Activated CD8-positive, alpha-beta memory T cell treated with anti-CD3 and anti-CD28 coated beads, Interleukin-2, amount 10 ng/mL, durations not matched to agents 7 days and 5 days (primary cell): Measurements from ENCODE around the gene GAREM1. TPM values are rescaled to one million over a fixed set of nuclear protein-coding genes. Genes with fewer than 3 reads are reported as not detected.

Experiments
- ATAC-seq: fragments of 150-1000 bp; cut with Tn5 transposase; one replicate; pipeline ENCODE4 v1.10.0; 2021; ENCODE audit warnings: moderate library complexity
- CTCF ChIA-PET: fragments of 350-600 bp; sonication (Branson Sonifier 250); formaldehyde crosslinking; loops from one replicate; lab custom pipeline; 2021; ENCODE audit warnings: antibody characterized with exemption; lab: Charles Lee
- DNase-seq: peaks from one replicate; pipeline ENCODE4 v3.0.0-alpha.2; 2020
- H3K27ac Mint-ChIP-seq: one replicate; pipeline ENCODE4 v1.8.0; 2021; ENCODE audit warnings: mild to moderate bottlenecking, mixed read lengths
- H3K27me3 Mint-ChIP-seq: one replicate; pipeline ENCODE4 v1.8.0; 2021; ENCODE audit warnings: mixed read lengths
- H3K36me3 Mint-ChIP-seq: one replicate; pipeline ENCODE4 v1.8.0; 2021; ENCODE audit warnings: mild to moderate bottlenecking, mixed read lengths
- H3K4me1 Mint-ChIP-seq: one replicate; pipeline ENCODE4 v1.8.0; 2021; ENCODE audit warnings: mixed read lengths
- H3K4me3 Mint-ChIP-seq: one replicate; pipeline ENCODE4 v1.8.0; 2021; ENCODE audit warnings: mild to moderate bottlenecking, moderate library complexity, mixed read lengths
- H3K9me3 Mint-ChIP-seq: one replicate; pipeline ENCODE4 v1.8.0; 2022; ENCODE audit warnings: low read depth, mixed read lengths
- total RNA-seq, 2 experiments: library from RNA; stranded (reverse); gene quantifications; one replicate each; pipeline ENCODE4 v1.2.3, GENCODE V29; 2021

Gene GAREM1
- total RNA-seq, 2 experiments from 2014 or later = not detected

DNA sequence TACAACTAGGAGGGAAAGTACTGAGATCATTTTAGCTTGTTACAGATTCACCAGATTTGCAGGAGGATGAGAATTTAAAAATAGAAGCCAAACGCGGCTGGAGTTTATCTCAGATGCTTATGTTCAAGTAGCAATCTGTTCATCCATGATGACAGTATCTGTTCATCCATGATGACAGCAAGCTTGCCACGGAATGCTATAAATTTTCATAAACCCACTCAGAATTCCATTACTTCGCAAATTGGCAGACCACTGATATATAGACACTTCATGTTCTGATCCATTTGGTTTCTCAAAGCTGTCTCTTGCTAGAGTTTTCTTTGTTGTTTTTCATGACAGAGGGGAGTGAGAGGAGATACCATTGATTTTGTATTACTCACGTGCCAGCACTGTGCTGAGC lies 84.2 kb downstream of the GAREM1 start:
- peaks cover 34% of the 10 kb centered on the region for H3K27me3 Mint-ChIP-seq
- no peak overlapping the region for H3K4me3 Mint-ChIP-seq
- no peaks in the 10 kb centered on the region for H3K36me3 Mint-ChIP-seq
- DNase-seq = no peak
- ATAC-seq = no peak
- CTCF ChIA-PET = no interaction called here
- H3K27ac Mint-ChIP-seq = no peak overlapping the region
- H3K4me1 Mint-ChIP-seq = no peaks in the 10 kb centered on the region
- H3K9me3 Mint-ChIP-seq = no peaks in the 10 kb centered on the region

DNA sequence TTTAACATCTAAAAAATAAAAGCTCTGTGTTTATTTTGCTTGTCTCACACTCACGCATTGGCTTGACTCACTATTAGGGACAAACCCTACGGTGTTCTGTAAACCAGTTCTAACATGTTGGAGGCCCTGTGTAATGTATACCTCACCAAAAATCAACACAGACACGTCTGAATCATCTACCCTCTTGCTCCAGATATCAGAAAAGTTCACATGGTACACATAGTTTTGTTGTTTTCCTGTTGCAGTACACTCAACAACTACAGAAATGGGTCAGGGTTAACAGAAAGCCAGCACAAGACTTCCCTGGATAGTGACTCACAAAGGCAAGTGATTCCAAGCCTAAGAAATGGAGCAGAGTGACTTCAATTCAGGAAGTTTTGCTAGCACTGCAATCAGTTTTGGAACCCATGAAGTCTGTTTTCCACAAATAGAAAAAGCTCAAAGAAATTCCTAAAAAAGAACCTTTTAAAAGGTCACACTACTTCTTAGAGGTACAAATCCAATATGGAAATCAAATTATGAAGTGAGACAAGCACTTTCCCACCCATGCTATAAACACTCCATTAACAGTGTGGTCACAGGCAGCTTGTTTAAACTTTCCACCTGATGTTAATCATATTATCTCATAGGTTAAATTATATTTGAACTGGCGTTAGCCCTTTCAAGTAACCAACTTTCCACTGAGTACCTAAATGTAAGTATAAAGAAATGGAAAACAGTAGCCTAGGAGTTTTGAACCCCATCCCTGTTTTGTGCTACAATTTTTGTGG lies 87.4 kb downstream of the GAREM1 start:
- H3K27ac Mint-ChIP-seq = no peak overlapping the region
- ATAC-seq (no peak), DNase-seq (no peak)
- no peaks in the 10 kb centered on the region for H3K9me3 Mint-ChIP-seq
- no peak overlapping the region for H3K4me3 Mint-ChIP-seq
- H3K27me3 Mint-ChIP-seq = peaks cover 22% of the 10 kb centered on the region
- no peaks in the 10 kb centered on the region for H3K4me1 Mint-ChIP-seq
- CTCF ChIA-PET = no interaction called here
- no peaks in the 10 kb centered on the region for H3K36me3 Mint-ChIP-seq

DNA sequence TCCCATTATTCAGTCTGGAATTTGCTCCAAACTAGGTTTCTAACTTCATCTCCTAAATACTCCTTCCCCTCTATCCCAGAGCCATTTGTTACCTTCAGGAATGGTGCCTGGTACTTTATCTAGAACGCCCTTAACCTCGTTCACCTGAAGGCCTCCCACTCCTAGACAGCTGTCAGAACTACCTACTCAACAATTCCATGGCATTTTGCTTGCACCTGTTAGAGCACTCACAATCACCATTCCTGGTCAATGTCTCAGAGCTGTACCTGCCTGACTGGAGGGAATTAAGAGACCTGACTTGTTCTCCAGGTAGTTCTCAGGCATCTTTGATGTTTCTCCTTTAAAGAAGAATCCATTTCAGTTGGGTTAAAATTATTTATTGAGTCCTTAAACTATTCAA lies 88.9 kb downstream of the GAREM1 start:
- CTCF ChIA-PET = no interaction called here
- no peak overlapping the region for H3K4me3 Mint-ChIP-seq
- H3K27ac Mint-ChIP-seq = no peak overlapping the region
- DNase-seq (no peak), ATAC-seq (no peak)
- no peaks in the 10 kb centered on the region for H3K4me1 Mint-ChIP-seq
- peaks cover 20% of the 10 kb centered on the region for H3K27me3 Mint-ChIP-seq
- no peaks in the 10 kb centered on the region for H3K9me3 Mint-ChIP-seq
- H3K36me3 Mint-ChIP-seq = no peaks in the 10 kb centered on the region

DNA sequence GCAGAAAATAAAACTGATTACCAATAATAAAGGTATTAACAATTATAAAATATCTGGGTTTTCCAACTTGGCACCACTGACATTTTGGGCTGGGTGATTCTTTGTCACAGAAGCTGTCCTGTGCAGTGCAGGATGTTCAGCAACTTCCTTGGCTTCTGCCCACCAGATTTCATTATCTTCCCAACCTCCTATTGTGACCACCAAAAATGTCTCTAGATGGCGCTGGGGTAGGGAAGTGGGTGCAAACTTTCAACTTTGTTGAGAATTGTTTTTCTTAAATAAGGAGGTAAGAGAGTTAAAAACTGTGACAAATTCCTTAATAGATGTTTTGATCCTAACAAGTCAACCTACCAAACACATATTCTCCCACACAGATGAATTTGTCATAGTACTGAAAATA lies 90.1 kb downstream of the GAREM1 start:
- ATAC-seq (no peak), DNase-seq (no peak)
- H3K27ac Mint-ChIP-seq = no peak overlapping the region
- no peaks in the 10 kb centered on the region for H3K36me3 Mint-ChIP-seq
- peaks cover 17% of the 10 kb centered on the region for H3K27me3 Mint-ChIP-seq
- no peaks in the 10 kb centered on the region for H3K9me3 Mint-ChIP-seq
- no peaks in the 10 kb centered on the region for H3K4me1 Mint-ChIP-seq
- CTCF ChIA-PET = interaction anchor here (0.6 kb wide), 1 partner anchor 824 kb away, joined by 3 read pairs; no protein-coding TSS in a partner anchor
- no peak overlapping the region for H3K4me3 Mint-ChIP-seq

DNA sequence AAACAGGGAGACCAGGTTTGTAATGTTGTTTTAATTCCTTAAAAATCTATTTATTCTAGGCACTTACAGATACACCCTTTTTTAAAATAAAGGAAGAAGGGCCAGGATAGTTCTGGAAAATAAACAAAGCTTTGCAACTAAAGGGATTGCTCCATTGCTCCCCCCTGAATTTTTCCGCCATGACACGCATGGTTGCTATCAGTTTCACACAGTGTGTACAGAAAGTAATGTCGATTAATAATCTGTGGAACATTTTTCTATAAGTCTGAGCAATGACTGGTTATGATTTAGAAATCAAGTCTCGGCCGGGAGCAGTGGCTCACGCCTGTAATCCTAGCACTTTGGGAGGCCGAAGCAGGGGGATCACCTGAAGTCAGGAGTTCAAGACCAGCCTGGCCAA lies 90.8 kb downstream of the GAREM1 start:
- CTCF ChIA-PET = interaction anchor here (0.6 kb wide), 1 partner anchor 824 kb away, joined by 3 read pairs; no protein-coding TSS in a partner anchor
- H3K36me3 Mint-ChIP-seq = no peaks in the 10 kb centered on the region
- H3K27me3 Mint-ChIP-seq = peaks cover 14% of the 10 kb centered on the region
- H3K4me1 Mint-ChIP-seq = no peaks in the 10 kb centered on the region
- DNase-seq (no peak), ATAC-seq (no peak)
- H3K27ac Mint-ChIP-seq = no peak overlapping the region
- no peak overlapping the region for H3K4me3 Mint-ChIP-seq
- no peaks in the 10 kb centered on the region for H3K9me3 Mint-ChIP-seq

DNA sequence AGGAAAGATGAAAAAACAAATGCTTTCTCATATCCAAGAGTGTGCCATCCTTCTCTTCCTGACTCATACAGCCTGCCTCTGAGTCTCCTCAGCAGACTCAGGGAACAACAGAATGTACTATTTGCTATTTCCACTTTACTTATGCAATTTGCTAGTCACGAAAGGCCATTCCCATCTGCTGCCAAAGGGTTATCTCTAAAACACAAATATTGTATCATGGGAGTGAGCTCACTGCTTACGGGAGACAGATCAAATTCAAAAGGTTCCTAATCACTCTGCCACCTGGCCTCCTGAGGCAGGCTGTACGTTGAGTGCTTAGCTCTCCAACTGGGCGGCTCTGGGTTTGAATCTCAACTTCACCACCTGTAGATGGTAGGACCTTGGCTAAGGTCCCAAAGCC lies 92.0 kb downstream of the GAREM1 start:
- Mint-ChIP-seq H3K4me3 (no peak overlapping the region), H3K4me1 (no peaks in the 10 kb centered on the region), H3K27ac (no peak overlapping the region), H3K27me3 (peaks cover 6% of the 10 kb centered on the region), H3K36me3 (no peaks in the 10 kb centered on the region), H3K9me3 (no peaks in the 10 kb centered on the region)
- CTCF ChIA-PET = no interaction called here
- ATAC-seq (no peak), DNase-seq (no peak)

DNA sequence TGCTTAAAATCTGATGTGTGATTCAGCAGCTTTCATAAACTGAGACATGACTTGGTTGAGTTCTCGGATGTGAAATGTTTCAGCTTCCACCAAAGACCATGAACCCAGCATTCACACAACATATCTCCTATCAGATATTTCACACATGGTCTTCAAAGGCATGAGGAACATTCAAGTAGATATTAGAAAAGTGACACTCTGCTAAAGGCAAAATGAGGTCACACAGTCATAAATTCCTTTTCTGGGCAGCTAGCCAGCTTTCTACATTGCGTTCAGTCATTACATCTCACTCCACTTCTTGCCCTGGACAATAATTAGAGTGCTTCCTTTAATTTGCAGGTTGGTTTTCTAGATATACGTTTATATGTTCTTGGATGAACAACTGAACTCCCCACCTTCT lies 96.7 kb downstream of the GAREM1 start:
- CTCF ChIA-PET = no interaction called here
- no peaks in the 10 kb centered on the region for H3K36me3 Mint-ChIP-seq
- no peaks in the 10 kb centered on the region for H3K27me3 Mint-ChIP-seq
- no peak overlapping the region for H3K27ac Mint-ChIP-seq
- DNase-seq = no peak
- no peaks in the 10 kb centered on the region for H3K4me1 Mint-ChIP-seq
- H3K9me3 Mint-ChIP-seq = no peaks in the 10 kb centered on the region
- no peak for ATAC-seq
- no peak overlapping the region for H3K4me3 Mint-ChIP-seq

DNA sequence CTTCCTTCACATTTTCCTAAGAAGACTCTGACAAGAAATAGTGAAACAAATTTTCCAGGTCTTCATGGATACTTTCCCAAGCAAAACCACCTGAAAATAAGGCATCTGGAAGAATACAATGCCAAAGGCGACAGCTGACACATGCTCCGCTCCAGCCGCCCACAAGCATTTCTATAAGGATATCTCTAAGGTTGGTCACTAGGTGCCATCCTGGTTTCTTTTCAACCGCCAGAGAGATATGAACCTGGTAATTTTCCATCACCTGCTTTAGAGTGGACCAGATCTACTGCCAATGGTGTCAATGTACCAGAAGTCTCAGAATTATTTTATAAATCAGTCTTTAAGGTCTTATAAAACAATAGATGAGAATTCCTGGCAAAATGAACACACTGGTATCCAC lies 97.2 kb downstream of the GAREM1 start:
- H3K9me3 Mint-ChIP-seq = no peaks in the 10 kb centered on the region
- no peak overlapping the region for H3K27ac Mint-ChIP-seq
- no peak for ATAC-seq

DNA sequence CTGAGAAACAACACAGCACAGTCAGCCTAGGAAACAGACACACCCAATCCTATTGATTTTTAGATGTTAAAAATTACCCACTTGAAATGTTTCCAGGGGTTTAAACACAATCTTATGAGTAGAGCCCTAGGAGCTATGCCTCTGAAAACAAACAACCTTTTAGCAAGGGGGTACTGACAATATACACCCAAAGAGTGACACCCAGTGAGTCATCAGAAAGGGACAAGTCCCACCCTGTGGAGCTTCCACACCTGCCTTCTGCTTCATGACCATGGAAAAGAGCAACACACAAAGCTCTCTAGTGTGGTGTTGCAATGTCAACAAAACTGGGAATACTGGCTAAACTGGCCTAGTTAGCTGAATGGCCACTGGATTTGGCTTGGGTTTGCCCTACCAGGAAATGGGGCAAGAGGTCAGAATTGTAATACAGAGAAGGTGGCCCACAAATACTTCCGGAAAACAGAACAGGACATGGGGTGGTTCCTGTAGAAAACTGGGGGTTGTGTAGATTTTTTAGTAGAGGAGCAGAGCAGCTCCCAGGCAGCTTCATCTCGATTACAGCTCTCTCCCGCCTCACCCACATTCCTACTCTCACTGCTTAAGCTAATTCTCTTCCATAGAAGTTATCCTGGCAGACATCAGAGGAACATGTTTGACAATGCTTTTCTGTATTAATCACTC lies 98.2 kb downstream of the GAREM1 start:
- H3K27me3 Mint-ChIP-seq = peaks cover 4% of the 10 kb centered on the region
- DNase-seq (no peak), ATAC-seq (no peak)
- CTCF ChIA-PET = no interaction called here
- H3K36me3 Mint-ChIP-seq = no peaks in the 10 kb centered on the region
- H3K4me3 Mint-ChIP-seq = no peak overlapping the region
- no peaks in the 10 kb centered on the region for H3K4me1 Mint-ChIP-seq
- H3K27ac Mint-ChIP-seq = no peak overlapping the region
- H3K9me3 Mint-ChIP-seq = no peaks in the 10 kb centered on the region

More for the DNA sequence above, 97.2 kb downstream of the GAREM1 start:
- no peak for DNase-seq
- no peaks in the 10 kb centered on the region for H3K27me3 Mint-ChIP-seq
- CTCF ChIA-PET = no interaction called here
- no peaks in the 10 kb centered on the region for H3K4me1 Mint-ChIP-seq
- no peaks in the 10 kb centered on the region for H3K36me3 Mint-ChIP-seq
- no peak overlapping the region for H3K4me3 Mint-ChIP-seq

DNA sequence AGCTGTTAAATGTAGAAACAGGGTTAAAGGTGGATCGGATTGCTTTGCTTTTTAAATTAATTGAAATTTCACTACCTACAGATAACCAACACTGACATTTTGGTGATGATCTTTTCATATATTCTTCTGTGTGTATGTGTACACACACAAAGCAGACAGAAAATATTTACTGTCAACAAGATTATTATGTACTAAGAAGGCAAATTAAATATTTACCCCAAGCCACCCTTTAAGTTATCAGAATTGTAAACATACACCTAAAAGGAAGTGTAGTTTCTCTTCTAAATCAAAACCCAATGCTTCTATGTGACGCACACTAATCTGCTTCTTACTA lies 98.7 kb downstream of the GAREM1 start:
- CTCF ChIA-PET = no interaction called here
- Mint-ChIP-seq H3K4me3 (no peak overlapping the region), H3K27me3 (peaks cover 4% of the 10 kb centered on the region), H3K27ac (no peak overlapping the region), H3K4me1 (no peaks in the 10 kb centered on the region), H3K9me3 (no peaks in the 10 kb centered on the region), H3K36me3 (no peaks in the 10 kb centered on the region)
- DNase-seq = no peak
- ATAC-seq = no peak

DNA sequence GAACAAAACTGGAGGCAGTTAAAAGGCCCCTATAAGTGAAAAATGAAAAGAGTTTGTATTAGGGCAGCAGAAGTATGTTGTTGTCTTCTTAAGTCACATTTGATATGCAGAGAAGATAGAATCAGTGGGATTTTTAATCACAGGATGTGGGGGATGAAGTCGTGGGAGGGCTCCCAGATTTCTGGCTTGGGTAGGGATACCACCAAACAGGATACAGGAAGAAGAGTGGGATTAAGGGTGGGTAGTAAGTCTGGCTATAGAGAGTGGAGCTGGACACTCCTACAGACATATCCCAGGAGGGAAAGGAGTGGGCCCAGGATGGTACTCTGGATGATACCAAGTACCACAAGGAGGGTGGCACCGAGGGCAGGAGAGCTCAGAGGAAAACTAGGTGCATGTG lies 99.3 kb downstream of the GAREM1 start:
- Mint-ChIP-seq H3K27ac (no peak overlapping the region), H3K4me1 (no peaks in the 10 kb centered on the region), H3K36me3 (no peaks in the 10 kb centered on the region), H3K4me3 (no peak overlapping the region), H3K27me3 (peaks cover 7% of the 10 kb centered on the region), H3K9me3 (no peaks in the 10 kb centered on the region)
- CTCF ChIA-PET = no interaction called here
- DNase-seq (no peak), ATAC-seq (no peak)

DNA sequence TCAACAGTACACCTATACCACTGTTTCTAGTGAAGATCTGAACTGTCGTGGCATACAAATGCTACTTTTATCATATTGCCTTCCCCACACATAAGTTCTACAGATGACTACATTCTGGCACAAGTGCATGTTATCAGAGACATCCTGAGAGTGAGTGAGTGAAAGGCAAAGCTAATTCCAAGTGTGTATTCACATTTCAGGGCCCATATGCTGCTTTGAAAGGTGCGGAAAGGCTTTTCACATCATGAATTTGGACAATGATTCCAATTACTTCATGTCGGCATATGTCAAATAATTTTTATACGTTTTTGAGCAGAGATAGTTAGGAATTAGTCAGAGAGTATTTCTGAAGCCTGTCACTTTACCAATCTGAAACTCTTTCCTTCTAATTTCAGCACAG lies 101.7 kb downstream of the GAREM1 start:
- Mint-ChIP-seq H3K36me3 (no peaks in the 10 kb centered on the region), H3K4me3 (no peak overlapping the region), H3K9me3 (no peaks in the 10 kb centered on the region), H3K4me1 (no peaks in the 10 kb centered on the region), H3K27me3 (peaks cover 13% of the 10 kb centered on the region), H3K27ac (no peak overlapping the region)
- no peak for DNase-seq
- CTCF ChIA-PET = no interaction called here
- no peak for ATAC-seq

DNA sequence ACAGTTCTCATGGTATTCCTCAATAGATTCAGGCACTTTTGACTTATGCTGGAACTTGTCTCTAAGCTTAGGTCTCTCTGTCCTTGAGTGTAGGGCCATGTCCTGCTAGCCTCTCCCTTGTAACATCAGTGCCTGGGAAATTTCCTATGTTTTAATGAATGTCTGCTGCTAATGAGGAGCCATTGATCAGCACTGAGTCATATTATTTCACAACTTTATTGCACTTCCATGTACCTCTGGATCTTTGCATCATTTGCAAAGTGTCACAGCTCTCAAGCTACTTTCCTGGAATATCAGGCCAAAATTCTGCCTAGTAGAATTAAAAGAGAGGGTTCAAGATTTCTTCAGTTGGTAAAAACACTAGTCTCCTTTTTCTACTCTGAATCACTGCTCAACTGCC lies 102.5 kb downstream of the GAREM1 start:
- no peaks in the 10 kb centered on the region for H3K9me3 Mint-ChIP-seq
- no peak overlapping the region for H3K27ac Mint-ChIP-seq
- no peak for DNase-seq
- no peaks in the 10 kb centered on the region for H3K36me3 Mint-ChIP-seq
- CTCF ChIA-PET = interaction anchor here (0.6 kb wide), 1 partner anchor 777 kb away, joined by 3 read pairs; no protein-coding TSS in a partner anchor
- H3K4me1 Mint-ChIP-seq = no peaks in the 10 kb centered on the region
- no peak for ATAC-seq
- H3K27me3 Mint-ChIP-seq = peaks cover 13% of the 10 kb centered on the region
- H3K4me3 Mint-ChIP-seq = no peak overlapping the region
